Natural killer cell treated with Interleukin-12 subunit alpha and Interleukin-12 subunit beta and Interleukin-15 and Interleukin-18, amount 100 ng/mL, for 72 hours (primary cell): ENCODE results near the gene COA7. TPM values are rescaled to one million over a fixed set of nuclear protein-coding genes. Genes with fewer than 3 reads are reported as not detected.
A peak's percentile ranks its signal among the peaks of the same experiment; 100 is the strongest.
"Not testable (repeated sequence)": the region's sequence is repeated elsewhere in the genome, so short reads cannot be mapped to it uniquely, and the experiment has no call there.

Source experiments
- ATAC-seq, 2 donors: fragments of 150-1000 bp; cut with Tn5 transposase in 1 of 2; sonication (Bioruptor Pico), chemical (Tn5 transposase) in 1 of 2; 2 replicates each; pipeline ENCODE4 v1.10.0; 2021
- DNase-seq: peaks from one replicate; pipeline ENCODE4 v3.0.0; 2022; ENCODE audit warnings: low spot score
- H3K27ac Mint-ChIP-seq, 2 donors: 1 replicate in 1 of 2; 2 replicates in 1 of 2; pipeline ENCODE4 v1.8.0; 2022; ENCODE audit warnings: mixed read lengths in 2 of 2, mild to moderate bottlenecking in 1 of 2, moderate library complexity in 1 of 2
- H3K27me3 Mint-ChIP-seq, 2 donors: 1 replicate in 1 of 2; 2 replicates in 1 of 2; pipeline ENCODE4 v1.8.0; 2022; ENCODE audit warnings: mixed read lengths in 2 of 2
- H3K36me3 Mint-ChIP-seq: one replicate; pipeline ENCODE4 v1.8.0; 2022; ENCODE audit warnings: mixed read lengths
- H3K4me1 Mint-ChIP-seq, 2 donors: 1 replicate in 1 of 2; 2 replicates in 1 of 2; pipeline ENCODE4 v1.8.0; 2022; ENCODE audit warnings: low read depth in 2 of 2, mixed read lengths in 2 of 2, mild to moderate bottlenecking in 1 of 2
- H3K4me3 Mint-ChIP-seq: one replicate; pipeline ENCODE4 v1.8.0; 2022; ENCODE audit warnings: mixed read lengths
- H3K9me3 Mint-ChIP-seq: 2 replicates; pipeline ENCODE4 v1.8.0; 2022; ENCODE audit warnings: mixed read lengths
- total RNA-seq, 2 donors: library from RNA; stranded (reverse); gene quantifications; one replicate each; pipeline ENCODE4 v1.2.3, GENCODE V29; 2022

Gene COA7
- total RNA-seq, 2 donors from 2014 or later: 18.8 to 39.9 TPM

DNA sequence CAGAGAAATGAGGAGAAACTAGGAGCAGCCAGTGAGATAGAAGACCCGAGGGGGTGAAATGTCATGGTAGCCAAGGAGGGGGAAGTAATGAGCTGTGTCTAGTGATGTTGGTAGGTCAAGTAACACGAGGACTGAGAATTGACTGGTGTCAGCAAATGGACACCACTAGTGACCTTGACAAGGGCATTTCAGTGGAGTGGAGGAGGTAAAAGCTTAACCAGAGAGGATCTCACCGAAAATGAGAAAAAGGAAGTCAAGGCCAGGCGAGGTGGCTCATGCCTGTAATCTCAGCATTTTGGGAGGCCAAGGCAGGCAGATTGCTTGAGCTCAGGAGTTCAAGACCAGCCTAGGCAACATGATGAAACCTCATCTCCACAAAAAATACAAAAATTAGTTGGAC, 25.1 kb upstream of the COA7 start:
- Mint-ChIP-seq H3K27me3 (peaks cover 4 to 5% of the 10 kb centered on the region in 2 donors), H3K4me1 (peaks cover 22 to 24% of the 10 kb centered on the region in 2 donors), H3K9me3 (no peaks in the 10 kb centered on the region), H3K4me3 (no peak overlapping the region), H3K27ac (no peak overlapping the region), H3K36me3 (no peaks in the 10 kb centered on the region)
- ATAC-seq (no peak), DNase-seq (no peak)

DNA sequence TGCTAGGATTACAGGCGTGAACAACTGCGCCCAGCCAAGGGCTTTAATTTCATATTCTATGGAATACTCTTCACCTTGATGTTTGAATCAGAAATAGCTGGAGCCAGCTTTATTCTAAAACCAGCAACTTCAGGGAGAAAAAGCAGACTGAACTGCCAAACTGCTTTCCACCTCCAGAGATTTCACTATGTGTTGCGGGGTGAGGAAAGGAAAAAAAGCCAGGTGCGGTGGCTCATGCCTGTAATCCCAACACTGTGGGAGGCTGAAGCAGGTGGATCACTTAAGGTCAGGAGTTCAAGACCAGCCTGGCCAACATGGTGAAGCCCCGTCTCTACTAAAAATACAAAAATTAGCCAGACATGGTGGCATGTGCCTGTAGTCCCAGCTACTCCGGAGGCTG, 17.1 kb upstream of the COA7 start:
- H3K9me3 Mint-ChIP-seq, H3K4me3 Mint-ChIP-seq, H3K4me1 Mint-ChIP-seq, H3K27me3 Mint-ChIP-seq, H3K27ac Mint-ChIP-seq, H3K36me3 Mint-ChIP-seq, DNase-seq, ATAC-seq: not testable (repeated sequence)

DNA sequence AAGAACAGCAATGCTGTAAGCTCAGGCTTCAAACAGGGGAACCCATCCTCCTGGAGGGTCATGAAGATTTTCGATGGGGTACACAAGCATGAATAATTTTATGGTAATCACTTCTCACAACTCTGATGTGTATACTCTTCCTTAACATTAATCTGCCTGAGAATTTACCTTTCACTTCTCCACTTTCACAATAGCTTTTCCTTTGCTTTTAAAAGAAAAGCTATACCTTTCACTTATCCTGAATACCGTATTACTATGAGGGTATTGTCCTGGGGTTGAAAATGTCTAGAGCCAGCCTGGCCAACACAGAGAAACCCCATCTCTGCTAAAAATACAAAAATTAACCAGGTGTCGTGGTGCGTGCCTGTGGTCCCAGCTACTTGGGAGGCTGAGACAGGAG, 15.4 kb upstream of the COA7 start:
- peaks cover under 1 to 2% of the 10 kb centered on the region in 2 donors for H3K27me3 Mint-ChIP-seq
- no peaks in the 10 kb centered on the region for H3K36me3 Mint-ChIP-seq
- no peaks in the 10 kb centered on the region for H3K4me1 Mint-ChIP-seq
- ATAC-seq: no peak
- H3K4me3 Mint-ChIP-seq: no peak overlapping the region
- DNase-seq: no peak
- no peak overlapping the region for H3K27ac Mint-ChIP-seq
- no peaks in the 10 kb centered on the region for H3K9me3 Mint-ChIP-seq

DNA sequence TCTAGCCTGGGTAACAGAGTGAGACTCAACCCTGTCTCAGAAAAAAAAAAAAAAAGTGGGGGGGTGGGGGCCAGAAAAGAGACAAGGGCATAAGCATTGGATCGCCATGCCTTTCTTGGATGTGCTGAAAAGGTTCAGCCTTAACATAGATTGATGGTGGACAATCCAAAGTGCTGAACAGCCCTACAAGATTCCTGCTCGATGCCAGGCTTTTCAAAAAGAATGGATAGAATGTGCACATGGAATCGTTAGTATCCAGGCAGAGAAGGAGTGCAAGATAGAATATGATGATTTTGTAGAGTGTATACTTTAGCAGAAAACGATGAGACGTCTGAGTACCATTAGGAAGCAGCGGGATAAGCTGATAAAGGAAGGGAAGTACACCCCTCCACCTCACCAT, 10.9 kb upstream of the COA7 start:
- DNase-seq (no peak), ATAC-seq (no peak)
- peaks cover 6 to 15% of the 10 kb centered on the region in 2 donors for H3K27me3 Mint-ChIP-seq
- peaks cover 2 to 5% of the 10 kb centered on the region in 2 donors for H3K4me1 Mint-ChIP-seq
- no peaks in the 10 kb centered on the region for H3K9me3 Mint-ChIP-seq
- no peak overlapping the region for H3K4me3 Mint-ChIP-seq
- H3K27ac Mint-ChIP-seq: no peak overlapping the region
- no peaks in the 10 kb centered on the region for H3K36me3 Mint-ChIP-seq

DNA sequence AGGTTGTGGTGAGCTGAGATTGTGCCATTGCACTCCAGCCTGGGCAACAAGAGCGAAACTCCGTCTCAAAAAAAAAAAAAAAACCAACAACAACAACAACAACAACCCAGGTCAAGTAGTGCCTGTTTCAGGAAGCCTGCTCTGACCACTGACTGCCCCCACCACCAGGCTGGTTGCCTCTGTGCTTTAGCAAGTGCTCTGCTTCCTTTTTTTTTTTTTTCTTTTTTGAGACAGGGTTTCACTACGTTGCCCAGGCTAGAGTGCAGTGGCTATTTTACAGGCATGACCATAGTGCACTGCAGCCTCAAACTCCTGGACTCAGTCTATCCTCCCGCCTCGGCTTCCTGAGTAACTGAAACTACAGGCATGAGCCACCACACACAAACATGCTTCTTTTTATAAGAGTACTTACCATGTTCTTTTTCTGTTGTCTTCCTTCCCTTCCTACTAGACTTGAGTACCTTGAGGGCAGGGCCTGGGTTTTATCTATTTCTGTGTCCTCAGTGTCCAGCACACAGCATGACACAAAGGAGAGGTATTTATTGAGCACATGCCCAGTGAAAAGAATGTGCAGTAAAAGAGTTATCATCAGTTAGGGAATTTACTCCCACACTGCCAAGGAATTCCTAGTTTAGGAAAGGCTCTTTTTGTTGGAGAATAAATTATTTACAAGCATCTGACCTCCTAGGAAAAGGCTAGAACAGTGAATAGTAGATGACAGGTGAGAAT, 9.9 kb upstream of the COA7 start:
- Mint-ChIP-seq H3K9me3 (no peaks in the 10 kb centered on the region), H3K27me3 (peaks cover 6 to 15% of the 10 kb centered on the region in 2 donors), H3K4me1 (peaks cover 7 to 12% of the 10 kb centered on the region in 2 donors), H3K4me3 (no peak overlapping the region), H3K27ac (peak overlapping the region in 1 of 2 donors; percentile 53), H3K36me3 (no peaks in the 10 kb centered on the region)
- DNase-seq (no peak), ATAC-seq (no peak)

DNA sequence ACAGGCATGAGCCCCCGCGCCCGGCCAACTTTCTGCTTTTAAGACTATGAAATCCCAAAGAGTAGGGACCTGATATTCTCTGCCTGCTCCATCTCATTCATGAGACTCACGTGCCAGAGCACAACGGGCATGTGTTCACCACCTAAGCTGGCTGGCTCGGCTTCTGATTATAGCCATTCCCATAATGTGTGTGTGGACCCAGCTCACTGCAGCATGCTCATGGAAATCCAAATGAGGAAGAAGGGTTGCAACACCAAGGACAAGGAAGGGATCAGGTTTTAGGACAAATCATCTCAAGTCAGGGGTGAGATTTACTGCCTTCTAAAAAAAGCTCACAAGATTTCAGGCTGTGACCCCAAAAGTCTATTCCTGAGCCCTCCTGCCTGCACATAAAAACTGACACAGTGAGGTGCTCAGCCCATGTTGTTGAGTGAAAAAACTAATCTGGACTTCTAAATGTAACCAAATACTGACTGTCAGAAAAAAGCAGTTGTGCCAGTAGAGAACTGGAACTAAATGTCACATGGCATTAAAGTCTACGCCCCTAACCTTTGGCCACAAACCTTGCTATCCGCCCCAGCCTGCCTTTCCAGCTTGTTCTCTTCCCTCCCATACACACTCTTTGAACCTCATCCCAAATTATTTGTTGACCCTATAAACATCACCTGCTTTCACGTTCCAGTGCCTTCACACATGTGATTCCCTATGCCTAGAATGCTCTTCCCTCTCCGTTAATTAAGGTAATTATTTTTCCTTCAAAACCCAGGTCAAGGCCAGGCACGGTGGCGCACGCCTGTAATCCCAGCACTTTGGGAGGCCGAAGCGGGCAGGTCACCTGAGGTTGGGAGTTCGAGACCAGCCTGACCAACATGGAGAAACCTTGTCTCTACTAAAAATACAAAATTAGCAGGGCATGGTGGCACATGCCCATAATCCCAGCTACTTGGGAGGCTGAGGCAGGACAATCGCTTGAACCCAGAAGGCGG, 9.1 kb upstream of the COA7 start:
- Mint-ChIP-seq H3K27ac (peak overlapping the region in 1 of 2 donors; percentile 53), H3K4me1 (peaks cover 12 to 17% of the 10 kb centered on the region in 2 donors)
- ATAC-seq: no peak

DNA sequence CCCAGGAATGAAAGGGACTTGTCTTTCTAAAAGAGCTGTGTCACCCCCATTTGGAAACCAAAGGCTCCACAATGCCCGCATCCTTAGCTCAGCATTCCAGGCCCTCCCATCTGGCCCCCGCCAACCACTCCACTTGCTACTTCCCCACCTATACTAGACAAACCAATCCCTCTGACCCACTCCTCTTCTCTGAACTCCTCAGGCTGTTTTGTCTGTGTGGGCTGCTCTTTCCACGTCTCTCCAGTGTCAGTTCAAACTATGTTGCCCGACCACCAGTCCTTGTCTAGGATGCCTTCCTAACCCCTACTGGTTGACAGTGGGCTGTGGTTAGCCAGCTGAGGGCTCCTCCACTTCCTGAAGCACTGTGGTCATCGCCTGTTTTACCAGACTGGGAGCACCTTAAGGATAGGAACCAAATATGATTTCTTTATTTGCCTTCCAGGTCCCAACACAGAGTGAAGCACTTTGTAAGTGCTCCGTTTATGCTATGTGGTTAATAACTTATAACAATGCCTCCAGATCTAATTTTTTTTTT, 8.1 kb upstream of the COA7 start:
- no peak for ATAC-seq
- H3K4me1 Mint-ChIP-seq: peaks cover 12 to 17% of the 10 kb centered on the region in 2 donors
- no peaks in the 10 kb centered on the region for H3K9me3 Mint-ChIP-seq
- H3K4me3 Mint-ChIP-seq: no peak overlapping the region
- no peaks in the 10 kb centered on the region for H3K36me3 Mint-ChIP-seq
- DNase-seq: no peak
- peak overlapping the region in 1 of 2 donors; percentile 5 for H3K27ac Mint-ChIP-seq
- H3K27me3 Mint-ChIP-seq: peaks cover 6 to 15% of the 10 kb centered on the region in 2 donors

More for the DNA sequence above, 9.1 kb upstream of the COA7 start:
- Mint-ChIP-seq H3K9me3 (no peaks in the 10 kb centered on the region), H3K27me3 (peaks cover 6 to 15% of the 10 kb centered on the region in 2 donors), H3K4me3 (no peak overlapping the region), H3K36me3 (no peaks in the 10 kb centered on the region)
- DNase-seq: no peak

DNA sequence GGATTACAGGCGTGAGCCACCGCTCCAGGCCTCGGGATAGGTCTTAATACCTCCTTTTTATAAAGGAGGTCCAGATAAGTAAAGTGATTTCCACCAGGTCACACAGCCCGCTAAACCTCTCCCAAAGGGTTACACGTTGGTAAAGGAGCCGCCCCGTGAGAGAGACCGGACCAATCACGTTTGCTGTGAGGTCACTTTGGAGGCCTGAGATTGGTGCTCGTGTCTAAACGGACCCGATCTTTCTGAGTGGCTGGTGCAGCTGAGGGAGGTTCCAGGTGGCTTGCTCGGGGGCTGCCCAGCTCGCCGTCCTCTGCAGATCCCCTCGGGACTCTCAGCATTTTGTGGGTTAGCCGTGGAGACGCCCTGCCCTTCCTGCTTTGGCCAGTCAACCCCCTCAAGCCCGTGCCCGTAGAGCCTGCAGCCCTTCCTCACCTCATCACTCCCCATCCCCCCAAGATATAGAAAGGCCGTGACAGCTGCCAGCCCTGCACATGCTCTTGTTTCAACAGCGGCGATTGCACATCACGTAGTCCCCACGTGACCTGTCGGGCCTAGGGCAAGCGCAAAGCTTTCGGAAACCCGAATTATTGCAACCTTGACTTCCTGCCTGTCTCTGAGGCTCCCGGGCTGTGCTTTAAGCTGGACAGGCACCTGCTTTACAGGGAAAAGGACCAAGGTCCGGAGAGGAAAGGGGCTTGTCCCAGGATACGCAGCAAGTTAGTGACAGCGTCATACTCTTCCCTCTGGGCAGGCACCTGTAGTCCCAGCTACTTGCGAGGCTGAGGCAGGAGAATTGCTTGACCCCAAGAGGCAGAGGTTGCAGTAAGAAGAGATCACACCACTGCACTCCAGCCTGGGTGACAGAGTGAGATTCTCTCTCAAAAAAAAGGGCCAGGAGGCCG, 5.0 kb upstream of the COA7 start:
- DNase-seq (peak; percentile 89), ATAC-seq (peak; percentile 94)
- Mint-ChIP-seq H3K27ac (peak overlapping the region; percentile 90 to 94), H3K27me3 (peaks cover under 1 to 9% of the 10 kb centered on the region in 2 donors), H3K4me3 (peak overlapping the region; percentile 89), H3K9me3 (no peaks in the 10 kb centered on the region), H3K36me3 (no peaks in the 10 kb centered on the region), H3K4me1 (peaks cover 16 to 21% of the 10 kb centered on the region in 2 donors)

DNA sequence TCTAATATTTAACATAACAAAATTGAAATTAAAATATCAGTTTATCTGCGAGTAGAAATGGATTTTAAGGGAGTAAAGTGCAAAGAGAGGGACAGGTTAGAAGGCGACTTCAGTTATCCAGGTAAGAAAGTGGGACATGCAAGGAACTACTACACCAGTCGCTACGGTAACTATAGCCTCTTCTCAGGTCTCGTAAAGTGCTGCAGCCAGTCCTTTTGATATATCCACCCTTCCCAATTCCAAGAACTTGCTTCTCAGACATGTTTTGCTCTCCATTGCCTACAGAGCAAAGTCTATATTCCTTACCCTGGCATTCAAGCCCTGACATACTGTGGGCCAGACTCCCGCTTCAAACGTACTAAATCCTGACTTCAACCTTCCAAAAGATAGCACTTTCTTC, 2.5 kb downstream of the COA7 start:
- no peaks in the 10 kb centered on the region for H3K9me3 Mint-ChIP-seq
- H3K27me3 Mint-ChIP-seq: no peaks in the 10 kb centered on the region
- no peak overlapping the region for H3K4me3 Mint-ChIP-seq
- peaks cover 10 to 20% of the 10 kb centered on the region in 2 donors for H3K4me1 Mint-ChIP-seq
- no peak overlapping the region for H3K27ac Mint-ChIP-seq
- peaks cover 8% of the 10 kb centered on the region for H3K36me3 Mint-ChIP-seq
- no peak for DNase-seq
- ATAC-seq: no peak

DNA sequence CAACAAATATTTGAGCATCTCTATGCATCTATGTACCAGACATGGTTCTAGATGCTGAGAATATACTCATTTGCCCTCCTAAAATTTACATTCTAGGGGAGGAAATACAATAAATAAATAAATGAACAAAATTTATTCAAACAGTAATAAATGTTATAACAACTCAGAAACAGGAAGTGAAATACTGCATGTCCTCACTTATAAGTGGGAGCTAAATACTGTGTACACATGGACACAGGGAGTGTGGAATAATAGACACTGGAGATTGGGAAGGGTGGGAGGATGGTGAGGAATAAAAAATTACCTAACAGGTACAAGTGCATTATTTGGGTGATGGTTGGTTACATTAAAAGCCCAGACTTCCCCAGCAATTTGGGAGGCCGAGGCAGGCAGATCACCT, 4.3 kb downstream of the COA7 start:
- ATAC-seq (no peak), DNase-seq (no peak)
- Mint-ChIP-seq H3K4me1 (peaks cover 10 to 20% of the 10 kb centered on the region in 2 donors), H3K36me3 (peaks cover 8% of the 10 kb centered on the region), H3K27ac (no peak overlapping the region), H3K9me3 (no peaks in the 10 kb centered on the region), H3K27me3 (no peaks in the 10 kb centered on the region), H3K4me3 (no peak overlapping the region)

DNA sequence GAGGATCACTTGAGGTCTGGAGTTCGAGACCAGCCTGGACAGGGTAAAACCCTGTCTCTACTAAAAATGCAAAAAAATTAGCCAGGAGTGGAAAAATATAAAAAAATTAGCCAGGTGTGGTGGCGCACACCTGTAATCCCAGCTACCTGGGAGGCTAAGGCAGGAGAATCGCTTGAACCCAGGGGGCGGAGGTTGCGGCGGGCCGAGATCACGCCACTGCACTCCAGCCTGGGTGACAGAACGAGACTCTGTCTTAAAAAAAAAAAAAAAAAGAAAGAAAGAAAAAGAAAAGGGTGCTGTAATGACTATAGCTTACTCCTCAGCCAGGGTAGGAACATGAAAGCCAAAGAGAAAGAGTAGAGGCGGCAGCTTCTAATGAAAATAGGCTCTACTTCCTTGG, 4.8 kb downstream of the COA7 start:
- not testable (repeated sequence) for H3K9me3 Mint-ChIP-seq, H3K27ac Mint-ChIP-seq, ATAC-seq, H3K4me3 Mint-ChIP-seq, H3K36me3 Mint-ChIP-seq, H3K27me3 Mint-ChIP-seq, DNase-seq
- H3K4me1 Mint-ChIP-seq: peaks cover 7 to 16% of the 10 kb centered on the region in 2 donors

DNA sequence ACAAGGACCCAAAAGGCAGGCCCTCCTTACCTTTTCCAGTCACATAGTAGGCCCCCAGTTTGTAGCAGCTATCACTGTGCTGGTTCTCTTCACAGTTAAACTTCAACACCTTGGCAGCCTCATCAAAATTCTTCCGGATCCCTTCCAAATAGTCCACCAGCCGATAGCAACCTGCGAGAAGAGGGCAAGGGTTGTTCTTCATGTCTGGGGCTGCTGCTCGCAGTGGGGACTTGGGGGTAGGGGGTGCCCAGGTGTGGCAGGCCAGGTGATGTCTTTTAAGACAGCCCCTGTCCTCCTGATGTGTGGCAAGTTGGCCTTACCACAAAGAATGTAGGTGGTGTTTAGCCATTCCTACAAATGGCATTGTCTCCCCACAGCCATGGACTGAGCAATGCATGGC, 5.5 kb downstream of the COA7 start:
- Mint-ChIP-seq H3K4me1 (peaks cover 2 to 15% of the 10 kb centered on the region in 2 donors), H3K36me3 (peaks cover 8% of the 10 kb centered on the region), H3K9me3 (no peaks in the 10 kb centered on the region), H3K4me3 (no peak overlapping the region), H3K27me3 (no peaks in the 10 kb centered on the region), H3K27ac (no peak overlapping the region)
- no peak for DNase-seq
- ATAC-seq: no peak

DNA sequence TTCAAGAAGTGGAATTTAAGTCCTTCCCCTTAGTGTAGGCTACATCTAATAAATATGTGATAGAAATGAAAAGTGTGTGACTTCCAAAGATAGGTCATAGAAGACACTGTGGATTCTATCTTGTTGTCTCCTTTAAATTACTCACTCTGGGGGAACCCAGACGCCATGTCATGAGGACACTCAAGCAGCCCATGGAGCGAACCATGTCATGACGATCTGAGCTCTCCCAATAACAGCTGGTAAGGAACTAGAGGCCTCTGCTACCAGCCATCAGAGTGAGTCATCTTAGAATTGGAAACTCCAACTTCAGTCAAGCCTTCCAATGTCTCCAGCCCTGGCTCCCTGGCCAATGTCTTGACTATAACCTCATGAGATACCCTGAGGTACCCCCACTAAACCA, 6.3 kb downstream of the COA7 start:
- Mint-ChIP-seq H3K9me3 (no peaks in the 10 kb centered on the region), H3K4me1 (peaks cover 0 to 8% of the 10 kb centered on the region in 2 donors), H3K27ac (no peak overlapping the region), H3K36me3 (peaks cover 15% of the 10 kb centered on the region), H3K27me3 (no peaks in the 10 kb centered on the region), H3K4me3 (no peak overlapping the region)
- ATAC-seq (no peak), DNase-seq (no peak)
